Smooth muscle cell (in vitro differentiated cells): ENCODE measurements around the gene OR7G3. TPM values are rescaled to one million over a fixed set of nuclear protein-coding genes. Genes with fewer than 3 reads are reported as not detected.

Experiments
- DNase-seq: peaks from one replicate; lab custom pipeline; 2025; ENCODE audit not compliant: unreplicated experiment; lab: John Stamatoyannopoulos, UW
- H2AFZ ChIP-seq: fragments of 200-600 bp; sonication (generic); 2 replicates; pipeline ENCODE4 v1.6.0; 2016; ENCODE audit warnings: antibody characterized with exemption, low read depth, mild to moderate bottlenecking
- H3F3A ChIP-seq: fragments of 200-600 bp; sonication (generic); 2 replicates; pipeline ENCODE4 v1.6.0; 2017; ENCODE audit warnings: antibody characterized with exemption, low read depth
- H3K27ac ChIP-seq: fragments of 200-600 bp; sonication (generic); 2 replicates; pipeline ENCODE4 v1.5.1; 2016; ENCODE audit warnings: low read depth, mild to moderate bottlenecking
- H3K27me3 ChIP-seq: fragments of 200-600 bp; sonication (generic); 2 replicates; pipeline ENCODE4 v1.6.1; 2016; ENCODE audit warnings: low read depth, mild to moderate bottlenecking
- H3K36me3 ChIP-seq: fragments of 200-600 bp; sonication (generic); 2 replicates; pipeline ENCODE4 v1.5.1; 2016; ENCODE audit warnings: low read depth
- H3K4me1 ChIP-seq: fragments of 200-600 bp; sonication (generic); 2 replicates; pipeline ENCODE4 v1.5.1; 2016; ENCODE audit warnings: low read depth
- H3K4me2 ChIP-seq: fragments of 200-600 bp; sonication (generic); 2 replicates; pipeline ENCODE4 v1.6.0; 2016; ENCODE audit warnings: mild to moderate bottlenecking
- H3K4me3 ChIP-seq: fragments of 200-600 bp; sonication (generic); 2 replicates; pipeline ENCODE4 v1.5.1; 2016; ENCODE audit warnings: mild to moderate bottlenecking
- H3K79me2 ChIP-seq: fragments of 200-600 bp; sonication (generic); 2 replicates; pipeline ENCODE4 v1.6.0; 2016; ENCODE audit warnings: low read depth, mild to moderate bottlenecking
- H3K9ac ChIP-seq: fragments of 200-600 bp; sonication (generic); 2 replicates; pipeline ENCODE4 v1.6.0; 2016; ENCODE audit warnings: low read depth
- H3K9me3 ChIP-seq: fragments of 200-600 bp; sonication (generic); replicated peaks from 2 replicates; pipeline ENCODE4 v1.5.1; 2016; ENCODE audit warnings: low read depth
- H4K20me1 ChIP-seq: fragments of 200-600 bp; sonication (generic); 2 replicates; pipeline ENCODE4 v1.6.0; 2016; ENCODE audit warnings: low read depth
- WGBS: methylation state at CpG from one replicate; pipeline ENCODE4 v1.1.7; 2016; ENCODE audit warnings: low lambda C conversion rate; 5-methylcytosine and 5-hydroxymethylcytosine counted together
- polyA plus RNA-seq: library from polyadenylated mRNA; unstranded; fragments of >200 nt; fragmentation: Nextera tagmentation; extraction: Ambion mirVana; gene quantifications from 2 replicates; pipeline ENCODE4 v1.2.1, GENCODE V29; 2016
- small RNA-seq: library from RNA; depleted of rRNA; stranded (forward); fragments of <200 nt; gene quantifications from one replicate; pipeline ENCODE3, GENCODE V24; 2014
- total RNA-seq: library from RNA; depleted of rRNA; stranded (reverse); fragments of >200 nt; gene quantifications from 2 replicates; pipeline ENCODE4 v1.2.3, GENCODE V29; 2014
- TF ChIP-seq, protein P1 (sequence below): fragments of 200-600 bp; sonication (generic); IDR thresholded peaks from 2 replicates; pipeline ENCODE4 v1.5.1; 2017; ENCODE audit warnings: borderline replicate concordance, mild to moderate bottlenecking, antibody characterized with exemption; ENCODE audit not compliant: insufficient read depth, poor library complexity, severe bottlenecking

Gene OR7G3
- total and polyA plus RNA-seq, 2 experiments from 2014 or later, result not detected

DNA sequence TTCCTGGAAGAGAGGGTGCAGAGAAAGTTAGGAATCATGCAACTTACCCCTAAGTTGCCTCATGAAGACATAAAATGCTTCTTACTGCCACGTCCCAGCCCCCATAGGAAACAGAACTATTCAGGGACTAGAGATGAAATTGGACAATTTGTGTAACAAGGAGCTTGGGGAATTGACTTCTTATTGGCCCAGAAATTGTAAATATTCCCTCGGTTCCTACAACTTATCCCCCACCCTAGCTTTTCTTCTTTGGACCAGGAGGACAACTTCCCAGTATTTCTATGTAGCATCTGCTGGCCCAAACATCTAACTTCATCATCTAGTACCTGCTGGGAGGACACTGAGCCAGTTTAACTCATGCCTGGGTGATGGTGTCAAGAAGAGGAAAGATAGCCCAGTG lies 40.0 kb downstream of the OR7G3 start, which contains the start of gene OR1M1:
TSS of gene OR1M1 (plus strand) at position 301 of the 400 bp plus-strand sequence. CDS start 6,184 bp downstream, outside the sequence.
- H3K9ac ChIP-seq, result no peak within 1 kb of the TSS
- no peaks in the 10 kb centered on the region for H3K4me1 ChIP-seq
- no peak for DNase-seq
- no peak within 1 kb of the TSS for H3K4me3 ChIP-seq
- H3K9me3 ChIP-seq, result no peaks in the 10 kb centered on the region
- no peaks in the 10 kb centered on the region for H3K79me2 ChIP-seq
- no peaks in the 10 kb centered on the region for H3K27me3 ChIP-seq
- 59% methylated on average over 2 of the region's 2 CpGs for WGBS
- no peaks in the 10 kb centered on the region for H4K20me1 ChIP-seq
- no peaks in the 10 kb centered on the region for H3K36me3 ChIP-seq
- H3F3A ChIP-seq, result no peaks in the 10 kb centered on the region
- H3K4me2 ChIP-seq, result no peak within 1 kb of the TSS
- TF ChIP-seq, protein P1, sequence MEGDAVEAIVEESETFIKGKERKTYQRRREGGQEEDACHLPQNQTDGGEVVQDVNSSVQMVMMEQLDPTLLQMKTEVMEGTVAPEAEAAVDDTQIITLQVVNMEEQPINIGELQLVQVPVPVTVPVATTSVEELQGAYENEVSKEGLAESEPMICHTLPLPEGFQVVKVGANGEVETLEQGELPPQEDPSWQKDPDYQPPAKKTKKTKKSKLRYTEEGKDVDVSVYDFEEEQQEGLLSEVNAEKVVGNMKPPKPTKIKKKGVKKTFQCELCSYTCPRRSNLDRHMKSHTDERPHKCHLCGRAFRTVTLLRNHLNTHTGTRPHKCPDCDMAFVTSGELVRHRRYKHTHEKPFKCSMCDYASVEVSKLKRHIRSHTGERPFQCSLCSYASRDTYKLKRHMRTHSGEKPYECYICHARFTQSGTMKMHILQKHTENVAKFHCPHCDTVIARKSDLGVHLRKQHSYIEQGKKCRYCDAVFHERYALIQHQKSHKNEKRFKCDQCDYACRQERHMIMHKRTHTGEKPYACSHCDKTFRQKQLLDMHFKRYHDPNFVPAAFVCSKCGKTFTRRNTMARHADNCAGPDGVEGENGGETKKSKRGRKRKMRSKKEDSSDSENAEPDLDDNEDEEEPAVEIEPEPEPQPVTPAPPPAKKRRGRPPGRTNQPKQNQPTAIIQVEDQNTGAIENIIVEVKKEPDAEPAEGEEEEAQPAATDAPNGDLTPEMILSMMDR, result no peak
- H3K27ac ChIP-seq, result no peak within 1 kb of the TSS
- no peak within 1 kb of the TSS for H2AFZ ChIP-seq

DNA sequence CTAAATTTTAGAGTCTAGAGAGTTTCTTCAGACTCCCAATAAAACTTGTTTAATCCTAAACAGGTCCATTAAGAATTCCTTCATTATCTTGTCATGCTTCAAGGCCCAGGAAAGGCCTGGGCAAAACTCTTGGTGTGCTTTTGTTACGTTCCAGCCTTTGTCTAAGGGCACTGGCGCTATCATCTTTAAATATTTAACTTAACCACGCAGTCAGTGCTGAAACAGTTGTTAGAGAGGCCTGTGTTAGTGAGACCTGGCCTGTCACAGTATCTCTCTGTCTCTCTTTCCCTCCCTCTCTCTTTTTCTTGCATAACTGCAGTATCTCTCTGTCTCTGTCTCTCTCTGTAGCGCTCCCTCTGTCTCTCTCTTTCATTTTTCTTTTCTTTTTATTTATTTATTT lies 48.1 kb downstream of the OR7G3 start:
- no peak for DNase-seq
- TF ChIP-seq, protein P1, result no peak
- Histone ChIP-seq H3K4me1 (peaks cover 5% of the 10 kb centered on the region), H3K27me3 (no peaks in the 10 kb centered on the region), H4K20me1 (no peaks in the 10 kb centered on the region), H3K9me3 (no peaks in the 10 kb centered on the region), H3K9ac (no peak overlapping the region), H3K79me2 (no peaks in the 10 kb centered on the region), H3K27ac (no peak overlapping the region), H3F3A (peaks cover 5% of the 10 kb centered on the region), H3K36me3 (no peaks in the 10 kb centered on the region), H3K4me2 (no peak overlapping the region), H3K4me3 (no peak overlapping the region), H2AFZ (no peak overlapping the region)
- WGBS, result 70% methylated on average over 4 of the region's 4 CpGs

DNA sequence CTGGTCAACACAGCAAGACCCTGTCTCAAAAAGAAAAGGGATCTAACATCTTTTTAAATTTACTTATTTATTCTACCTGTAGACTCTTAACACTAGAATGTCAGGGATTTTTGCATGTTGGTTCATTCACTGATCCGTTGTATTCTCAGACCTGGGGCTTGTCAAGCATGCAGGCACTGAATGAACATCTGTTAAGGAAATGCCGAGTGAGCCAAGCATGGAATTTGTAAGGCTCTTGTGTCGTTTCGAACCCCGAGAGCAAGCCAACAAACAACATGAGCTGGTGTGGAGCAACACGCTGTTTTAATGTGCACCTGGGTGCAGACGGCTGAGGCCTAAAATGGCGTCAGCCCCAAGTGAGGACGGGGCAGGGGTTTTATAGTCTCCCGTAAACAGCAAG lies 49.8 kb downstream of the OR7G3 start:
- H3K4me1 ChIP-seq, result peaks cover 5% of the 10 kb centered on the region
- no peak overlapping the region for H3K9ac ChIP-seq
- H3K36me3 ChIP-seq, result no peaks in the 10 kb centered on the region
- no peaks in the 10 kb centered on the region for H3K9me3 ChIP-seq
- H2AFZ ChIP-seq, result no peak overlapping the region
- no peaks in the 10 kb centered on the region for H4K20me1 ChIP-seq
- TF ChIP-seq, protein P1, result no peak
- no peaks in the 10 kb centered on the region for H3K27me3 ChIP-seq
- H3K79me2 ChIP-seq, result no peaks in the 10 kb centered on the region
- 85% methylated on average over 10 of the region's 10 CpGs for WGBS
- no peak overlapping the region for H3K4me2 ChIP-seq
- H3K4me3 ChIP-seq, result no peak overlapping the region
- peaks cover 5% of the 10 kb centered on the region for H3F3A ChIP-seq
- no peak for DNase-seq
- no peak overlapping the region for H3K27ac ChIP-seq

Small RNAs within 50 kb of the gene (small RNA-seq; reads per million reads assigned to genes)
- not detected for gene OR1M4P

Other genes with a start within 250 kb of the OR7G3 start
- gene MUC16, start 116.5 kb downstream of the OR7G3 start, total RNA-seq, result 0.04 TPM in 2 replicates
- gene MUC16, start 116.5 kb downstream of the OR7G3 start, polyA plus RNA-seq, result under 0.01 TPM in 1 of 2 replicates, not detected in the other
- not detected in 2 replicates for gene OR1M1, start 39.9 kb downstream of the OR7G3 start, total RNA-seq
- not detected in 2 replicates for gene OR1M1, start 39.9 kb downstream of the OR7G3 start, polyA plus RNA-seq
- not detected in 2 replicates for gene OR7G2, start 19.5 kb downstream of the OR7G3 start, total RNA-seq
- not detected in 2 replicates for gene OR7G2, start 19.5 kb downstream of the OR7G3 start, polyA plus RNA-seq
- not detected in 2 replicates for gene OR7G1, start 11.2 kb downstream of the OR7G3 start, total RNA-seq
- gene OR7G1, start 11.2 kb downstream of the OR7G3 start, polyA plus RNA-seq, result not detected in 2 replicates
- 19.0 and 23.8 TPM in 2 replicates for gene ZNF317, start 13.4 kb upstream of the OR7G3 start, total RNA-seq
- gene ZNF317, start 13.4 kb upstream of the OR7G3 start, polyA plus RNA-seq, result 19.6 and 22.1 TPM in 2 replicates
- 0.04 and 0.67 TPM in 2 replicates for gene OR7D2, start 52.0 kb upstream of the OR7G3 start, total RNA-seq
- 0.18 and 0.22 TPM in 2 replicates for gene OR7D2, start 52.0 kb upstream of the OR7G3 start, polyA plus RNA-seq
- not detected in 2 replicates for gene OR7D4, start 92.6 kb upstream of the OR7G3 start, total RNA-seq
- gene OR7D4, start 92.6 kb upstream of the OR7G3 start, polyA plus RNA-seq, result not detected in 2 replicates
- not detected in 2 replicates for gene OR7E24, start 124.0 kb upstream of the OR7G3 start, total RNA-seq
- gene OR7E24, start 124.0 kb upstream of the OR7G3 start, polyA plus RNA-seq, result not detected in 2 replicates
- gene ZNF699, start 182.9 kb upstream of the OR7G3 start, total RNA-seq, result 6.3 and 17.9 TPM in 2 replicates
- gene ZNF699, start 182.9 kb upstream of the OR7G3 start, polyA plus RNA-seq, result 3.5 and 3.7 TPM in 2 replicates
- gene ZNF559, start 197.2 kb upstream of the OR7G3 start, total RNA-seq, result 22.8 and 23.8 TPM in 2 replicates
- 7.8 and 8.9 TPM in 2 replicates for gene ZNF559, start 197.2 kb upstream of the OR7G3 start, polyA plus RNA-seq
- gene ZNF177, start 236.1 kb upstream of the OR7G3 start, total RNA-seq, result 4.8 and 5.3 TPM in 2 replicates
- 2.4 and 2.8 TPM in 2 replicates for gene ZNF177, start 236.1 kb upstream of the OR7G3 start, polyA plus RNA-seq